PC-3 (cell line): ENCODE data around the gene EPHA10. TPM values are rescaled to one million over a fixed set of nuclear protein-coding genes. Genes with fewer than 3 reads are reported as not detected.

Experiments used
- ATAC-seq: fragments of 200-7000 bp; cut with Tn5 transposase; 2 replicates; pipeline ENCODE4 v1.9.1; 2020; ENCODE audit warnings: mild to moderate bottlenecking, moderate library complexity
- BruUV-seq: library from RNA; stranded (reverse); fragments of 400-500 nt; replicated peaks from 2 replicates; lab custom pipeline; 2021; lab: Mats Ljungman, UMichigan
- CTCF ChIA-PET: fragments of 300-600 bp; sonication (Branson Sonifier 250); formaldehyde crosslinking; loops from one replicate; lab custom pipeline; 2022; ENCODE audit warnings: antibody characterized with exemption; lab: Charles Lee
- POLR2A ChIA-PET: fragments of 300-600 bp; sonication (Branson Sonifier 250); formaldehyde crosslinking; loops from one replicate; lab custom pipeline; 2022; ENCODE audit warnings: antibody characterized with exemption; ENCODE audit not compliant: unreplicated experiment; lab: Charles Lee
- DNase-seq: peaks from one replicate; pipeline ENCODE4 v3.0.0-alpha.2; 2015
- H2AFZ ChIP-seq: fragments of 300-600 bp; sonication (generic); 2 replicates; pipeline ENCODE4 v1.6.0; 2016; ENCODE audit warnings: antibody characterized with exemption, low read length
- H3F3A ChIP-seq: fragments of 300-600 bp; sonication (generic); one replicate; pipeline ENCODE4 v1.6.0; 2017; ENCODE audit warnings: antibody characterized with exemption, low read length, control low read depth, mild to moderate bottlenecking; ENCODE audit not compliant: unreplicated experiment
- H3K27ac ChIP-seq: fragments of 300-600 bp; sonication (generic); 2 replicates; pipeline ENCODE4 v1.5.1; 2016; ENCODE audit warnings: mild to moderate bottlenecking, low read length
- H3K27me3 ChIP-seq: fragments of 300-600 bp; sonication (generic); 2 replicates; pipeline ENCODE4 v1.6.1; 2016; ENCODE audit warnings: low read length, mixed read lengths
- H3K36me3 ChIP-seq: fragments of 300-600 bp; sonication (generic); 2 replicates; pipeline ENCODE4 v1.6.1; 2016; ENCODE audit warnings: low read depth, mixed run types, low read length, mixed read lengths
- H3K4me1 ChIP-seq: fragments of 300-600 bp; sonication (generic); 2 replicates; pipeline ENCODE4 v1.5.1; 2016; ENCODE audit warnings: low read length; ENCODE audit not compliant: insufficient read depth
- H3K4me2 ChIP-seq: fragments of 300-600 bp; sonication (generic); 2 replicates; pipeline ENCODE4 v1.6.0; 2016; ENCODE audit warnings: low read length
- H3K4me3 ChIP-seq: fragments of 300-600 bp; sonication (generic); 2 replicates; pipeline ENCODE4 v1.5.1; 2016; ENCODE audit warnings: mild to moderate bottlenecking, low read length, mixed read lengths
- H3K79me2 ChIP-seq: fragments of 300-600 bp; sonication (generic); 2 replicates; pipeline ENCODE4 v1.6.1; 2017; ENCODE audit warnings: low read length, mixed read lengths
- H3K9ac ChIP-seq: fragments of 300-600 bp; sonication (generic); 2 replicates; pipeline ENCODE4 v1.6.0; 2016; ENCODE audit warnings: mild to moderate bottlenecking, low read length
- H3K9me2 ChIP-seq: fragments of 300-600 bp; sonication (generic); replicated peaks from 2 replicates; pipeline ENCODE4 v1.6.1; 2016; ENCODE audit warnings: mixed run types, low read length, mixed read lengths
- H3K9me3 ChIP-seq: fragments of 300-600 bp; sonication (generic); 2 replicates; pipeline ENCODE4 v1.6.1; 2016; ENCODE audit warnings: low read length, mixed read lengths
- H4K20me1 ChIP-seq: fragments of 300-600 bp; sonication (generic); 2 replicates; pipeline ENCODE4 v1.6.1; 2016; ENCODE audit warnings: low read length, mixed read lengths
- EZH2 ChIP-seq: fragments of 300-600 bp; sonication (generic); IDR thresholded peaks from one replicate; pipeline ENCODE4 v1.6.1; 2017; ENCODE audit warnings: antibody characterized with exemption, mild to moderate bottlenecking, low read length; ENCODE audit not compliant: unreplicated experiment
- EZH2phosphoT487 ChIP-seq: fragments of 300-600 bp; sonication (generic); IDR thresholded peaks from 2 replicates; pipeline ENCODE4 v1.6.1; 2018; ENCODE audit warnings: mild to moderate bottlenecking, antibody characterized with exemption, low read length, borderline replicate concordance
- intact Hi-C: fragments of 100-400 bp; cut with micrococcal nuclease; formaldehyde crosslinking; loops from 2 replicates; pipeline ENCODE4 v1.9.0; 2023
- total RNA-seq: library from RNA; depleted of rRNA; stranded (reverse); fragments of >200 nt; gene quantifications from 2 replicates; pipeline ENCODE4 v1.2.3, GENCODE V29; 2014
- TF ChIP-seq, protein P1 (sequence below): fragments of 300-600 bp; sonication (generic); conservative IDR thresholded peaks from 2 replicates; pipeline ENCODE4 v1.5.1; 2017; ENCODE audit warnings: antibody characterized with exemption, low read depth, mild to moderate bottlenecking, low read length

EPHA10 gene
- total RNA-seq, 1 experiment from 2014 or later, result 3.5 TPM

DNA sequence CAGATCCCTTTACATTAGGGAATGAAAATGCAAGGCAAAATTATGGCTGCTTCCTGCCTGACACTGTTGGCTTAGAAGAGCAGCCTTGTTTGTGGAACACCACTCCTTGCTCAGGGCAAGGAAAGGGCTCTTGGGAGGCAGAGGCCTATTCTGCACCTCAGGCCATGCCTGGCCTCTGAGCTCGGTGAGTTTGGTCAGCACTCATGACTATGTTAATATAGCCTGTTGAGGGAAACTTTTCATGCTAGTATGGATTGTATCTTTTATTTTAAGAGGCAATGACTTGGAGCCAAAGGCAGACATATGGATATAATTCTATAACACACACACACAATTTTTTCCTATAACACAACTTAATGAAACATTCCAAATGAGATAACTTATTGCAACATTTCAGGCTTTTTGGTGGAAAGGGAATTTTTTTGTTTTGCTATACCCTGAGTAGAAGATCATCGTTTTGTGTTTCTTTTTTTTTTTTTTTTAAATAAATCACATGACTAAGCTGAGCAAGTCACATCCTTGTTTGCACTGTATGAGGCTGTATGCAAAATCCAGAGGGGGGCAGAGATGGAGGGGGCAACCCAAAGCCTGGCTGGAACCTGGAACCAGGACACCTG, 48.7 kb upstream of the EPHA10 start:
- ChIA-PET POLR2A (no interaction called here), CTCF (interaction anchor here (0.7 kb wide), 1 partner anchor 46 kb away, joined by 13 read pairs; no protein-coding TSS in a partner anchor)
- H3K79me2 ChIP-seq, result peaks cover 12% of the 10 kb centered on the region; the same call in 1 of the 2 replicates
- ATAC-seq, result no peak
- peaks cover 21% of the 10 kb centered on the region for H3K4me1 ChIP-seq
- no peak for DNase-seq
- no peaks in the 10 kb centered on the region for H3K27me3 ChIP-seq
- no peak overlapping the region for H3K9ac ChIP-seq
- H3K4me3 ChIP-seq, result no peak overlapping the region
- no peaks in the 10 kb centered on the region for H3K9me2 ChIP-seq
- TF ChIP-seq EZH2phosphoT487 (no peak), EZH2 (no peak)
- TF ChIP-seq, protein P1, sequence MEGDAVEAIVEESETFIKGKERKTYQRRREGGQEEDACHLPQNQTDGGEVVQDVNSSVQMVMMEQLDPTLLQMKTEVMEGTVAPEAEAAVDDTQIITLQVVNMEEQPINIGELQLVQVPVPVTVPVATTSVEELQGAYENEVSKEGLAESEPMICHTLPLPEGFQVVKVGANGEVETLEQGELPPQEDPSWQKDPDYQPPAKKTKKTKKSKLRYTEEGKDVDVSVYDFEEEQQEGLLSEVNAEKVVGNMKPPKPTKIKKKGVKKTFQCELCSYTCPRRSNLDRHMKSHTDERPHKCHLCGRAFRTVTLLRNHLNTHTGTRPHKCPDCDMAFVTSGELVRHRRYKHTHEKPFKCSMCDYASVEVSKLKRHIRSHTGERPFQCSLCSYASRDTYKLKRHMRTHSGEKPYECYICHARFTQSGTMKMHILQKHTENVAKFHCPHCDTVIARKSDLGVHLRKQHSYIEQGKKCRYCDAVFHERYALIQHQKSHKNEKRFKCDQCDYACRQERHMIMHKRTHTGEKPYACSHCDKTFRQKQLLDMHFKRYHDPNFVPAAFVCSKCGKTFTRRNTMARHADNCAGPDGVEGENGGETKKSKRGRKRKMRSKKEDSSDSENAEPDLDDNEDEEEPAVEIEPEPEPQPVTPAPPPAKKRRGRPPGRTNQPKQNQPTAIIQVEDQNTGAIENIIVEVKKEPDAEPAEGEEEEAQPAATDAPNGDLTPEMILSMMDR, result no peak
- no peak overlapping the region for H3K27ac ChIP-seq
- no peak overlapping the region for H2AFZ ChIP-seq
- peaks cover 4% of the 10 kb centered on the region; the same call in 1 of the 2 replicates for H3K36me3 ChIP-seq
- intact Hi-C loops, result no loop called here
- H3K9me3 ChIP-seq, result no peaks in the 10 kb centered on the region
- H3K4me2 ChIP-seq, result no peak overlapping the region
- H3F3A ChIP-seq, result no peaks in the 10 kb centered on the region
- BruUV-seq, result no TSS peak
- H4K20me1 ChIP-seq, result no peaks in the 10 kb centered on the region

DNA sequence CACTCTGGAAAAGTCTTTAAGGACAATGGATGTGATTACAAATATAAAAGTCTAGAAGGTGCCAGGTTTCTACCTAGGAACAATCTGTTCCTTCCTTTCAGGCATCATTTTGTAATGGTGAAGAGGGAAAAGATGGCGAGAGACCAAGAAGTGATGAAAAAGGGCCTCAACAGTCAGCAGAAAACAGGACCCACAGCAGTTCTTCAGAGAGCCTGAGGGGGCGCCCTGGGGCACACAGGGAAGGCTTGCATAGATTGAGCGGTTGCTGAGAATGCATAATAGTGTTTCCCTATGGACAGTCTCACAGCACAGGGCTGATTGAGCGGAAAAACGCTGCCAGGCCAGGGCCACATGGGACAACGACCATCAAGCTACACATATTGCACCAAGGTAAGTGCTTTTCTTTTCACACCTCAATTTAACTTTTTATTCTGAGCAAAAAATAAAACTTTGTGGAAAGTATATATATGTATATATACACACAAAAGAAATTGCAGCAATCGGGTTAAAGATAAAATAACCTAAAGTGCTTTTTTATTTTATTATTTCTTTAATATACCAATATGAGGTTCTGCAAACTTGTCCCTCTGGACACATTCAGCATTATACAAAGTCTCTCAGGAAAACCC, 46.2 kb upstream of the EPHA10 start:
- TF ChIP-seq, protein P1, result peak; percentile 89
- TF ChIP-seq EZH2phosphoT487, result no peak
- Histone ChIP-seq H3K27ac (peak overlapping the region; percentile 47), H3K36me3 (peaks cover 10% of the 10 kb centered on the region; the same call in 1 of the 2 replicates), H2AFZ (no peak overlapping the region), H4K20me1 (peaks cover 9% of the 10 kb centered on the region), H3K9me2 (no peaks in the 10 kb centered on the region), H3K4me2 (peak overlapping the region; percentile 34), H3K9me3 (no peaks in the 10 kb centered on the region), H3K79me2 (peaks cover 28% of the 10 kb centered on the region), H3F3A (no peaks in the 10 kb centered on the region), H3K4me1 (peaks cover 27% of the 10 kb centered on the region), H3K27me3 (no peaks in the 10 kb centered on the region), H3K9ac (no peak overlapping the region), H3K4me3 (no peak overlapping the region)
- BruUV-seq, result no TSS peak
- CTCF ChIA-PET, result no interaction called here
- DNase-seq (peak; percentile 83), ATAC-seq (peak; percentile 8; the same call in 1 of the 2 replicates)
- intact Hi-C loops, result loop anchor here (1.0 kb wide), 1 partner anchor 48 kb away; the partner anchor contains the start of gene MTF1
- POLR2A ChIA-PET, result no interaction called here

DNA sequence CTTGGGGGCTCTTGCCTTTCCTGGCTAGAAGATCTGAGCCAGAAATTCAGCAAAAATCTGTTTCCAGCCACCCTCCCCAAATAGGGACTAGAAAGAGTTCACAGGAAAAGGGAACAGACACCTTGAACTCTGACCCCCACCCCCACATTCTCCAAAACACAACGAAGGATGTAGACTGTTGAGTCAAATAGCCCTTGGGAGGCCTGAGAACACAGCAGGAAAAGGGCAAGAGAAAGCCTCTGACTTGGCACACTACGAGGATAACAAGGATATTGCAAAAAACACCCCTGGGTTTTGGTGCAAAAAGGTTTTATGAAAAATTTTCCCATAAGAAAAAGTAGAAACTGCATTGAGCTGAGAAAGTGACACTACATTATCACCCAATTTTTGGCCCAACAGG, 45.0 kb upstream of the EPHA10 start:
- Histone ChIP-seq H4K20me1 (peaks cover 16% of the 10 kb centered on the region), H3K36me3 (peaks cover 21% of the 10 kb centered on the region), H3K9ac (no peak overlapping the region), H3K27me3 (no peaks in the 10 kb centered on the region), H3K79me2 (peaks cover 38% of the 10 kb centered on the region), H3F3A (no peaks in the 10 kb centered on the region), H2AFZ (no peak overlapping the region), H3K4me3 (no peak overlapping the region), H3K9me3 (no peaks in the 10 kb centered on the region), H3K4me1 (peaks cover 27% of the 10 kb centered on the region), H3K27ac (0 out of 2 replicates have a peak overlapping the region, but pooled peaks have one; percentile 47), H3K9me2 (no peaks in the 10 kb centered on the region), H3K4me2 (peak overlapping the region; percentile 92; the same call in 1 of the 2 replicates)
- no TSS peak for BruUV-seq
- TF ChIP-seq, protein P1, result no peak
- no peak for TF ChIP-seq EZH2
- no peak for TF ChIP-seq EZH2phosphoT487
- CTCF ChIA-PET, result no interaction called here
- POLR2A ChIA-PET, result no interaction called here
- no peak for DNase-seq
- intact Hi-C loops, result loop anchor here (1.0 kb wide), 1 partner anchor 52 kb away; no protein-coding TSS in a partner anchor
- no peak for ATAC-seq
